ENCODE data around the gene TENT4A. TPM values are rescaled to one million over a fixed set of nuclear protein-coding genes. Genes with fewer than 3 reads are reported as not detected.

The TENT4A gene
- total RNA-seq, 1 experiment from 2014 or later, result 29.6 TPM

DNA sequence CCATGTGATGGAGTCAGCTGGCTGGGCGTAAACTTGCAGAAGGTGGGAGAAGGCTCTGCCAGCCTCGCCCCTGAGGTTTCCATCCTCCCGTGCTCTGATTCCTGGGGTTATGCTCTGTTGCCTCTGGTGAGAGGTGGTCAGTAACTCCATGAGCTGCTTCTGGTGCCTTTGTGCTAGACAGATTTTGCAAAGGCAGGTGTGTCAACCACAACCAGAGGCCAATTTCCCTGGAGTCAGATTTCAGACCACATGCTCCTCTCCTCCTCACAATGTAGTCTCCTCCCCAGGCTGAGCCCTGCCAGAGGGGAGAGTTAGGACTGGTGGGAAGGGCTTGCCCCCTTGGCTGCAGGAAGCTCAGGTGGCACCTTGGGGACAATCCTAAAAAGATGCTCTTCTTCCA is 38.8 kb upstream of the TENT4A start:
- ChIA-PET POLR2A (no interaction called here), CTCF (no interaction called here)
- H3K9me3 ChIP-seq (ENCODE audit: control insufficient read depth, insufficient read depth, low read depth, low read length), result no peaks in the 10 kb centered on the region
- no peak for ATAC-seq
- no peaks in the 10 kb centered on the region for H3K4me1 ChIP-seq (ENCODE audit: control insufficient read depth, insufficient read depth, low read length)
- no peaks in the 10 kb centered on the region for H3K36me3 ChIP-seq (ENCODE audit: control insufficient read depth, insufficient read depth, low read length)
- intact Hi-C loops (cut with micrococcal nuclease; ENCODE audit: unreplicated experiment) (no loop called here), in situ Hi-C loops (cut with HindIII; ENCODE audit: low pct_unique_long_range_greater_than_20kb, low sequenced_read_pairs) (no loop called here)
- H3K4me3 ChIP-seq (ENCODE audit: low read depth in 2 of 2, low read length in 2 of 2), result no peak overlapping the region
- no TSS peak for BruUV-seq (replicated peaks)
- no peak for DNase-seq (ENCODE audit: low read depth, low spot score)
- H3K27me3 ChIP-seq (ENCODE audit: control insufficient read depth, insufficient read depth, low read length), result no peaks in the 10 kb centered on the region
- TF ChIP-seq, protein P1, sequence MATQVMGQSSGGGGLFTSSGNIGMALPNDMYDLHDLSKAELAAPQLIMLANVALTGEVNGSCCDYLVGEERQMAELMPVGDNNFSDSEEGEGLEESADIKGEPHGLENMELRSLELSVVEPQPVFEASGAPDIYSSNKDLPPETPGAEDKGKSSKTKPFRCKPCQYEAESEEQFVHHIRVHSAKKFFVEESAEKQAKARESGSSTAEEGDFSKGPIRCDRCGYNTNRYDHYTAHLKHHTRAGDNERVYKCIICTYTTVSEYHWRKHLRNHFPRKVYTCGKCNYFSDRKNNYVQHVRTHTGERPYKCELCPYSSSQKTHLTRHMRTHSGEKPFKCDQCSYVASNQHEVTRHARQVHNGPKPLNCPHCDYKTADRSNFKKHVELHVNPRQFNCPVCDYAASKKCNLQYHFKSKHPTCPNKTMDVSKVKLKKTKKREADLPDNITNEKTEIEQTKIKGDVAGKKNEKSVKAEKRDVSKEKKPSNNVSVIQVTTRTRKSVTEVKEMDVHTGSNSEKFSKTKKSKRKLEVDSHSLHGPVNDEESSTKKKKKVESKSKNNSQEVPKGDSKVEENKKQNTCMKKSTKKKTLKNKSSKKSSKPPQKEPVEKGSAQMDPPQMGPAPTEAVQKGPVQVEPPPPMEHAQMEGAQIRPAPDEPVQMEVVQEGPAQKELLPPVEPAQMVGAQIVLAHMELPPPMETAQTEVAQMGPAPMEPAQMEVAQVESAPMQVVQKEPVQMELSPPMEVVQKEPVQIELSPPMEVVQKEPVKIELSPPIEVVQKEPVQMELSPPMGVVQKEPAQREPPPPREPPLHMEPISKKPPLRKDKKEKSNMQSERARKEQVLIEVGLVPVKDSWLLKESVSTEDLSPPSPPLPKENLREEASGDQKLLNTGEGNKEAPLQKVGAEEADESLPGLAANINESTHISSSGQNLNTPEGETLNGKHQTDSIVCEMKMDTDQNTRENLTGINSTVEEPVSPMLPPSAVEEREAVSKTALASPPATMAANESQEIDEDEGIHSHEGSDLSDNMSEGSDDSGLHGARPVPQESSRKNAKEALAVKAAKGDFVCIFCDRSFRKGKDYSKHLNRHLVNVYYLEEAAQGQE (IDR thresholded peaks at IDR 0.05; ENCODE audit: insufficient read depth in 1 of 2, low read depth in 2 of 2, low read length in 1 of 2), result no peak
- TF ChIP-seq TCF7L2 (IDR thresholded peaks at IDR 0.05; ENCODE audit: low read depth, low read length) (no peak), SIN3A (IDR thresholded peaks at IDR 0.05; ENCODE audit: borderline replicate concordance, insufficient read depth, low read depth, low read length) (no peak), POLR2AphosphoS5 (IDR thresholded peaks at IDR 0.05; ENCODE audit: low read depth, low read length) (no peak)
- TF ChIP-seq, protein P2, sequence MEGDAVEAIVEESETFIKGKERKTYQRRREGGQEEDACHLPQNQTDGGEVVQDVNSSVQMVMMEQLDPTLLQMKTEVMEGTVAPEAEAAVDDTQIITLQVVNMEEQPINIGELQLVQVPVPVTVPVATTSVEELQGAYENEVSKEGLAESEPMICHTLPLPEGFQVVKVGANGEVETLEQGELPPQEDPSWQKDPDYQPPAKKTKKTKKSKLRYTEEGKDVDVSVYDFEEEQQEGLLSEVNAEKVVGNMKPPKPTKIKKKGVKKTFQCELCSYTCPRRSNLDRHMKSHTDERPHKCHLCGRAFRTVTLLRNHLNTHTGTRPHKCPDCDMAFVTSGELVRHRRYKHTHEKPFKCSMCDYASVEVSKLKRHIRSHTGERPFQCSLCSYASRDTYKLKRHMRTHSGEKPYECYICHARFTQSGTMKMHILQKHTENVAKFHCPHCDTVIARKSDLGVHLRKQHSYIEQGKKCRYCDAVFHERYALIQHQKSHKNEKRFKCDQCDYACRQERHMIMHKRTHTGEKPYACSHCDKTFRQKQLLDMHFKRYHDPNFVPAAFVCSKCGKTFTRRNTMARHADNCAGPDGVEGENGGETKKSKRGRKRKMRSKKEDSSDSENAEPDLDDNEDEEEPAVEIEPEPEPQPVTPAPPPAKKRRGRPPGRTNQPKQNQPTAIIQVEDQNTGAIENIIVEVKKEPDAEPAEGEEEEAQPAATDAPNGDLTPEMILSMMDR (IDR thresholded peaks at IDR 0.05), result no peak
- H3K27ac ChIP-seq (ENCODE audit: low read length), result no peak overlapping the region

DNA sequence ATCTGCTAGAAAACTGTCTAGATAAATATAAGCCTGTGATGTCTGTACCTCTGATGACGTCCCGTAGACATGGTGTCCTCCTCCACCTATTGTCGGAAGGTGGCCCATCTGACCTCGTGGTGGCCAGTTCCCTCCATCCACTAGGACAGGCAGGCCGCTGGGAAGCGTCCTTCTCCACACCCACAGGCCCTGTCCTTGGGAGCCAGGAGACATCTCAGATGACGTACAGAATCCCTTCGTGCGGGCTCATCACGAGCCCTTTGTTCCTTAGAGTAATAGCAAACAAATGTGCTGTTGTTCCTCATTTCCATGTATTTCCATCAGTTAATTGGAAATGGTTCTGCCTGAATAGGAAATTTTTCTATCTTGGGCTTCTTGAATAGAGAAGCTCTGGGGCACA is 38.3 kb upstream of the TENT4A start:
- intact Hi-C loops (cut with micrococcal nuclease; ENCODE audit: unreplicated experiment), result no loop called here
- Histone ChIP-seq H3K4me1 (ENCODE audit: control insufficient read depth, insufficient read depth, low read length) (no peaks in the 10 kb centered on the region), H3K9me3 (ENCODE audit: control insufficient read depth, insufficient read depth, low read depth, low read length) (no peaks in the 10 kb centered on the region), H3K36me3 (ENCODE audit: control insufficient read depth, insufficient read depth, low read length) (no peaks in the 10 kb centered on the region), H3K4me3 (ENCODE audit: low read depth in 2 of 2, low read length in 2 of 2) (no peak overlapping the region), H3K27me3 (ENCODE audit: control insufficient read depth, insufficient read depth, low read length) (no peaks in the 10 kb centered on the region), H3K27ac (ENCODE audit: low read length) (no peak overlapping the region)
- DNase-seq (ENCODE audit: low read depth, low spot score) (no peak), ATAC-seq (no peak)
- BruUV-seq (replicated peaks), result no TSS peak
- TF ChIP-seq POLR2AphosphoS5 (IDR thresholded peaks at IDR 0.05; ENCODE audit: low read depth, low read length) (no peak), SIN3A (IDR thresholded peaks at IDR 0.05; ENCODE audit: borderline replicate concordance, insufficient read depth, low read depth, low read length) (no peak), TCF7L2 (IDR thresholded peaks at IDR 0.05; ENCODE audit: low read depth, low read length) (no peak)
- TF ChIP-seq, protein P2 (IDR thresholded peaks at IDR 0.05), result no peak
- TF ChIP-seq, protein P1 (IDR thresholded peaks at IDR 0.05; ENCODE audit: insufficient read depth in 1 of 2, low read depth in 2 of 2, low read length in 1 of 2), result no peak
- ChIA-PET POLR2A (no interaction called here), CTCF (no interaction called here)
- in situ Hi-C loops (cut with HindIII; ENCODE audit: low pct_unique_long_range_greater_than_20kb, low sequenced_read_pairs), result no loop called here
